WTC11 (cell line): ENCODE results near the gene KLF7. TPM values are rescaled to one million over a fixed set of nuclear protein-coding genes. Genes with fewer than 3 reads are reported as not detected.
A peak's percentile ranks its signal among the peaks of the same experiment; 100 is the strongest.

Experiments used
- ATAC-seq: fragments of 200-7000 bp; cut with Tn5 transposase; 2 replicates; pipeline ENCODE4 v1.10.0; 2021; ENCODE audit warnings: mild to moderate bottlenecking, moderate library complexity
- CTCF ChIA-PET: fragments of 300-600 bp; sonication (Branson Sonifier 250); formaldehyde crosslinking; loops from one replicate; lab custom pipeline; 2021; ENCODE audit warnings: antibody characterized with exemption; lab: Charles Lee
- POLR2A ChIA-PET: fragments of 350-600 bp; sonication (Branson Sonifier 250); formaldehyde crosslinking; loops from one replicate; lab custom pipeline; 2021; ENCODE audit warnings: antibody characterized with exemption; lab: Charles Lee
- DNase-seq: peaks from one replicate; pipeline ENCODE4 v3.0.0; 2021; ENCODE audit warnings: low spot score
- H3K27ac Mint-ChIP-seq: 2 replicates; pipeline ENCODE4 v1.8.0; 2021; ENCODE audit warnings: mixed read lengths
- H3K27me3 Mint-ChIP-seq: 2 replicates; pipeline ENCODE4 v1.8.0; 2021; ENCODE audit warnings: low read depth, mild to moderate bottlenecking, moderate library complexity, mixed read lengths
- H3K36me3 Mint-ChIP-seq: 2 replicates; pipeline ENCODE4 v1.8.0; 2021; ENCODE audit warnings: mixed read lengths
- H3K4me1 Mint-ChIP-seq: 2 replicates; pipeline ENCODE4 v1.8.0; 2022; ENCODE audit warnings: mixed read lengths
- H3K4me3 Mint-ChIP-seq: 2 replicates; pipeline ENCODE4 v1.8.0; 2021; ENCODE audit warnings: mild to moderate bottlenecking, moderate library complexity, mixed read lengths
- H3K9me3 Mint-ChIP-seq: 2 replicates; pipeline ENCODE4 v1.8.0; 2021; ENCODE audit warnings: mixed read lengths
- CREM ChIP-seq: sonication (generic); formaldehyde crosslinking; IDR thresholded peaks from 2 replicates; pipeline ENCODE4 v1.8.1; 2022; ENCODE audit warnings: mild to moderate bottlenecking, missing genetic modification reagents, moderate library complexity
- E2F5 ChIP-seq: sonication (generic); formaldehyde crosslinking; IDR thresholded peaks from 2 replicates; pipeline ENCODE4 v1.8.1; 2022; ENCODE audit warnings: mild to moderate bottlenecking, moderate library complexity, missing genetic modification reagents
- FOXJ3 ChIP-seq: sonication (generic); formaldehyde crosslinking; IDR thresholded peaks from 2 replicates; pipeline ENCODE4 v1.9.0; 2021; ENCODE audit warnings: missing genetic modification reagents, mild to moderate bottlenecking, borderline replicate concordance
- IRF1 ChIP-seq: sonication (generic); formaldehyde crosslinking; IDR thresholded peaks from 2 replicates; pipeline ENCODE4 v1.8.0; 2023; ENCODE audit warnings: missing genetic modification reagents
- KAT7 ChIP-seq: sonication (generic); formaldehyde crosslinking; IDR thresholded peaks from 2 replicates; pipeline ENCODE4 v1.8.1; 2023; ENCODE audit warnings: missing genetic modification reagents, mild to moderate bottlenecking, borderline replicate concordance
- MXD4 ChIP-seq: fragments of 250-450 bp; sonication (Bioruptor Pico); IDR thresholded peaks from 2 replicates; pipeline ENCODE4 v1.8.0; 2021; ENCODE audit warnings: mild to moderate bottlenecking, moderate library complexity, borderline replicate concordance
- MYBL2 ChIP-seq: sonication (generic); formaldehyde crosslinking; IDR thresholded peaks from 2 replicates; pipeline ENCODE4 v1.8.1; 2023; ENCODE audit warnings: mild to moderate bottlenecking, moderate library complexity, missing genetic modification reagents
- NFATC4 ChIP-seq: fragments of 250-450 bp; sonication (Bioruptor Pico); IDR thresholded peaks from 2 replicates; pipeline ENCODE4 v1.9.0; 2021; ENCODE audit warnings: mild to moderate bottlenecking
- NFYB ChIP-seq: sonication (generic); formaldehyde crosslinking; conservative IDR thresholded peaks from 2 replicates; pipeline ENCODE4 v1.8.0; 2022; ENCODE audit warnings: low read depth, missing genetic modification reagents
- PRDM15 ChIP-seq: sonication (generic); formaldehyde crosslinking; IDR thresholded peaks from 2 replicates; pipeline ENCODE4 v1.8.0; 2022; ENCODE audit warnings: missing genetic modification reagents
- TCF7 ChIP-seq: sonication (generic); formaldehyde crosslinking; IDR thresholded peaks from 2 replicates; pipeline ENCODE4 v1.8.0; 2022; ENCODE audit warnings: mild to moderate bottlenecking, low read depth, missing genetic modification reagents, moderate library complexity
- TEAD1 ChIP-seq: sonication (generic); formaldehyde crosslinking; IDR thresholded peaks from 2 replicates; pipeline ENCODE4 v1.8.0; 2022; ENCODE audit warnings: mild to moderate bottlenecking, missing genetic modification reagents
- TEAD4 ChIP-seq: sonication (generic); formaldehyde crosslinking; IDR thresholded peaks from 2 replicates; pipeline ENCODE4 v1.8.0; 2022; ENCODE audit warnings: mild to moderate bottlenecking, missing genetic modification reagents
- ZBTB43 ChIP-seq: sonication (generic); formaldehyde crosslinking; IDR thresholded peaks from 2 replicates; pipeline ENCODE4 v1.8.1; 2023; ENCODE audit warnings: mild to moderate bottlenecking, missing genetic modification reagents
- ZNF219 ChIP-seq: sonication (generic); formaldehyde crosslinking; IDR thresholded peaks from 2 replicates; pipeline ENCODE4 v1.8.0; 2023; ENCODE audit warnings: missing genetic modification reagents, mild to moderate bottlenecking, borderline replicate concordance
- ZNF232 ChIP-seq: sonication (generic); formaldehyde crosslinking; IDR thresholded peaks from 2 replicates; pipeline ENCODE4 v1.8.0; 2022; ENCODE audit warnings: mild to moderate bottlenecking, missing genetic modification reagents
- total RNA-seq: library from RNA; stranded (reverse); gene quantifications from 3 replicates; pipeline ENCODE4 v1.2.3, GENCODE V29; 2021
- TF ChIP-seq, protein P1 (sequence below): sonication (generic); formaldehyde crosslinking; IDR thresholded peaks from 2 replicates; pipeline ENCODE4 v1.8.0; 2023; ENCODE audit warnings: missing genetic modification reagents, mild to moderate bottlenecking, borderline replicate concordance
- TF ChIP-seq, protein P2 (sequence below): fragments of 250-450 bp; sonication (Bioruptor Pico); IDR thresholded peaks from 2 replicates; pipeline ENCODE4 v1.9.0; 2021; ENCODE audit warnings: mild to moderate bottlenecking

KLF7 gene
- total RNA-seq, 1 experiment from 2014 or later: 25.4 TPM

DNA sequence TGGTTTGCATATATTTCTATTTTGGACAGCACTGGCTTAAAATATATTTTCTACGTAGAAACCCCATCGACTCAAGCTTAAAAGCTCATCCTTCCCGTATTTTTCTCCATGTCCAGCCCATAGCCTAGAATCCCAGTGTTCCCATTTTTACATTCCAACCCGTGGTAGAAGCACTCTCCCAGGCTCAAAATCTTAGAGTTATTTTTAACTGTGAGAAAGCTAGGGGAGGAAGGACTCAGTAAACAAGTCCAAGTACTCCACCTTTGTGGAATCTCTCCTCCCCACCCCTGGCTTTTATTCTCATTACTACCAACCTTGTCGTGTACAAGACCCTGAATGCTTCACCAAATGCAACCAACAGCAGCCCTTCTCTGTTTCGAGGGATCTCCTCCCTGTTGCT lies 69.8 kb downstream of the KLF7 start:
- H3K27me3 Mint-ChIP-seq: no peaks in the 10 kb centered on the region
- DNase-seq: no peak
- H3K36me3 Mint-ChIP-seq: no peaks in the 10 kb centered on the region
- H3K4me3 Mint-ChIP-seq: no peak overlapping the region
- H3K4me1 Mint-ChIP-seq: peaks cover 54% of the 10 kb centered on the region
- POLR2A ChIA-PET: no interaction called here
- TF ChIP-seq TCF7 (CRISPR knock-in tag): no peak
- TF ChIP-seq, protein P1, sequence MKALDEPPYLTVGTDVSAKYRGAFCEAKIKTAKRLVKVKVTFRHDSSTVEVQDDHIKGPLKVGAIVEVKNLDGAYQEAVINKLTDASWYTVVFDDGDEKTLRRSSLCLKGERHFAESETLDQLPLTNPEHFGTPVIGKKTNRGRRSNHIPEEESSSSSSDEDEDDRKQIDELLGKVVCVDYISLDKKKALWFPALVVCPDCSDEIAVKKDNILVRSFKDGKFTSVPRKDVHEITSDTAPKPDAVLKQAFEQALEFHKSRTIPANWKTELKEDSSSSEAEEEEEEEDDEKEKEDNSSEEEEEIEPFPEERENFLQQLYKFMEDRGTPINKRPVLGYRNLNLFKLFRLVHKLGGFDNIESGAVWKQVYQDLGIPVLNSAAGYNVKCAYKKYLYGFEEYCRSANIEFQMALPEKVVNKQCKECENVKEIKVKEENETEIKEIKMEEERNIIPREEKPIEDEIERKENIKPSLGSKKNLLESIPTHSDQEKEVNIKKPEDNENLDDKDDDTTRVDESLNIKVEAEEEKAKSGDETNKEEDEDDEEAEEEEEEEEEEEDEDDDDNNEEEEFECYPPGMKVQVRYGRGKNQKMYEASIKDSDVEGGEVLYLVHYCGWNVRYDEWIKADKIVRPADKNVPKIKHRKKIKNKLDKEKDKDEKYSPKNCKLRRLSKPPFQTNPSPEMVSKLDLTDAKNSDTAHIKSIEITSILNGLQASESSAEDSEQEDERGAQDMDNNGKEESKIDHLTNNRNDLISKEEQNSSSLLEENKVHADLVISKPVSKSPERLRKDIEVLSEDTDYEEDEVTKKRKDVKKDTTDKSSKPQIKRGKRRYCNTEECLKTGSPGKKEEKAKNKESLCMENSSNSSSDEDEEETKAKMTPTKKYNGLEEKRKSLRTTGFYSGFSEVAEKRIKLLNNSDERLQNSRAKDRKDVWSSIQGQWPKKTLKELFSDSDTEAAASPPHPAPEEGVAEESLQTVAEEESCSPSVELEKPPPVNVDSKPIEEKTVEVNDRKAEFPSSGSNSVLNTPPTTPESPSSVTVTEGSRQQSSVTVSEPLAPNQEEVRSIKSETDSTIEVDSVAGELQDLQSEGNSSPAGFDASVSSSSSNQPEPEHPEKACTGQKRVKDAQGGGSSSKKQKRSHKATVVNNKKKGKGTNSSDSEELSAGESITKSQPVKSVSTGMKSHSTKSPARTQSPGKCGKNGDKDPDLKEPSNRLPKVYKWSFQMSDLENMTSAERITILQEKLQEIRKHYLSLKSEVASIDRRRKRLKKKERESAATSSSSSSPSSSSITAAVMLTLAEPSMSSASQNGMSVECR: no peak
- no peak for TF ChIP-seq TEAD1 (CRISPR knock-in tag)
- TF ChIP-seq IRF1: no peak
- no peak for TF ChIP-seq CREM
- TF ChIP-seq PRDM15: no peak
- no peak for TF ChIP-seq TEAD4 (CRISPR knock-in tag)
- TF ChIP-seq MXD4 (CRISPR knock-in tag): no peak
- no peak for TF ChIP-seq E2F5 (CRISPR knock-in tag)
- TF ChIP-seq MYBL2: no peak
- TF ChIP-seq FOXJ3 (CRISPR knock-in tag): no peak
- TF ChIP-seq ZBTB43 (CRISPR knock-in tag): no peak
- TF ChIP-seq NFYB: no peak
- TF ChIP-seq, protein P2, sequence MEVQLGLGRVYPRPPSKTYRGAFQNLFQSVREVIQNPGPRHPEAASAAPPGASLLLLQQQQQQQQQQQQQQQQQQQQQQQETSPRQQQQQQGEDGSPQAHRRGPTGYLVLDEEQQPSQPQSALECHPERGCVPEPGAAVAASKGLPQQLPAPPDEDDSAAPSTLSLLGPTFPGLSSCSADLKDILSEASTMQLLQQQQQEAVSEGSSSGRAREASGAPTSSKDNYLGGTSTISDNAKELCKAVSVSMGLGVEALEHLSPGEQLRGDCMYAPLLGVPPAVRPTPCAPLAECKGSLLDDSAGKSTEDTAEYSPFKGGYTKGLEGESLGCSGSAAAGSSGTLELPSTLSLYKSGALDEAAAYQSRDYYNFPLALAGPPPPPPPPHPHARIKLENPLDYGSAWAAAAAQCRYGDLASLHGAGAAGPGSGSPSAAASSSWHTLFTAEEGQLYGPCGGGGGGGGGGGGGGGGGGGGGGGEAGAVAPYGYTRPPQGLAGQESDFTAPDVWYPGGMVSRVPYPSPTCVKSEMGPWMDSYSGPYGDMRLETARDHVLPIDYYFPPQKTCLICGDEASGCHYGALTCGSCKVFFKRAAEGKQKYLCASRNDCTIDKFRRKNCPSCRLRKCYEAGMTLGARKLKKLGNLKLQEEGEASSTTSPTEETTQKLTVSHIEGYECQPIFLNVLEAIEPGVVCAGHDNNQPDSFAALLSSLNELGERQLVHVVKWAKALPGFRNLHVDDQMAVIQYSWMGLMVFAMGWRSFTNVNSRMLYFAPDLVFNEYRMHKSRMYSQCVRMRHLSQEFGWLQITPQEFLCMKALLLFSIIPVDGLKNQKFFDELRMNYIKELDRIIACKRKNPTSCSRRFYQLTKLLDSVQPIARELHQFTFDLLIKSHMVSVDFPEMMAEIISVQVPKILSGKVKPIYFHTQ (CRISPR knock-in tag): no peak
- no peak for TF ChIP-seq NFATC4 (CRISPR knock-in tag)
- TF ChIP-seq KAT7 (CRISPR knock-in tag): no peak
- no peak for TF ChIP-seq ZNF219 (CRISPR knock-in tag)
- no peak for TF ChIP-seq ZNF232 (CRISPR knock-in tag)
- TF ChIP-seq, all 79 proteins: peak for 0
- ATAC-seq: no peak
- H3K9me3 Mint-ChIP-seq: no peaks in the 10 kb centered on the region
- H3K27ac Mint-ChIP-seq: peak overlapping the region; percentile 85
- CTCF ChIA-PET: no interaction called here
